SJSA1 (cell line): Measurements from ENCODE around the gene ACSM6. TPM values are rescaled to one million over a fixed set of nuclear protein-coding genes. Genes with fewer than 3 reads are reported as not detected.

Source experiments
- DNase-seq, 2 experiments: peaks; one replicate each; pipeline ENCODE4 v3.0.0-alpha.2; 2015 to 2020; ENCODE audit warnings: low spot score in 2 of 2, low read depth in 1 of 2
- H3K27ac ChIP-seq: fragments of 250-450 bp; sonication (Bioruptor Pico); 2 replicates; pipeline ENCODE4 v1.5.1; 2020; ENCODE audit warnings: mild to moderate bottlenecking, moderate library complexity
- H3K27me3 ChIP-seq: fragments of 250-450 bp; sonication (Bioruptor Pico); replicated peaks from 2 replicates; pipeline ENCODE4 v1.5.1; 2020; ENCODE audit warnings: mild to moderate bottlenecking, moderate library complexity
- H3K36me3 ChIP-seq: fragments of 250-450 bp; sonication (Bioruptor Pico); 2 replicates; pipeline ENCODE4 v1.5.1; 2020; ENCODE audit warnings: mild to moderate bottlenecking
- H3K4me1 ChIP-seq: fragments of 250-450 bp; sonication (Bioruptor Pico); replicated peaks from 2 replicates; pipeline ENCODE4 v1.6.1; 2021; ENCODE audit warnings: mild to moderate bottlenecking
- H3K4me3 ChIP-seq: fragments of 250-450 bp; sonication (Bioruptor Pico); 2 replicates; pipeline ENCODE4 v1.5.1; 2020; ENCODE audit warnings: mild to moderate bottlenecking
- H3K9me3 ChIP-seq: fragments of 250-450 bp; sonication (Bioruptor Pico); replicated peaks from 2 replicates; pipeline ENCODE4 v1.5.1; 2020; ENCODE audit warnings: mild to moderate bottlenecking
- total RNA-seq: library from RNA; depleted of rRNA; stranded (reverse); fragments of >200 nt; shearing (Covaris generic); gene quantifications from 2 replicates; pipeline ENCODE4 v1.2.3, GENCODE V29; 2014

ACSM6 gene
- total RNA-seq, 1 experiment from 2014 or later: not detected

GRCh38 chr10:95260909-95261552 is 67.0 kb downstream of the ACSM6 start:
- Histone ChIP-seq H3K9me3 (no peaks in the 10 kb centered on the region), H3K27ac (peak overlapping the region; percentile 99), H3K4me1 (peaks cover 27% of the 10 kb centered on the region), H3K27me3 (no peaks in the 10 kb centered on the region), H3K4me3 (no peak overlapping the region), H3K36me3 (peaks cover 78% of the 10 kb centered on the region)
- DNase-seq: peak; percentile 41 to 79

DNA sequence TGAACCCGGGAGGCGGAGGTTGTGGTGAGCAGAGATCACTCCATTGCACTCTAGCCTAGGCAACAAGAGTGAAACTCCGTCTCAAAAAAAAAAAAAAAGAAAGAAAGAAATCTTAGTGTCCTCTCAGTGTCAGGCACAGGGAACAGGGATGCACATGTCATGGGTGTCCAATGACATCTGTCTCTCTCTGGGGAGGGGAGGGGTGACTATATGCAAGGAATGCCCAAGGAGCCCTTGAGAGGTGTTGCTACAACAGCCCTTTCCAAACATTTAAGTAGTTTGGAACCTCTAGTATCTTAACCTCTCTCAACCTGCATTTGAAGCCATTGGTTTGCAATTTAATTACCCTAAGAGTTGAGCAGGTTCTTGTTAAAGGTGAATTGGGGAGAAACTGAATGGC is 67.9 kb downstream of the ACSM6 start:
- no peaks in the 10 kb centered on the region for H3K9me3 ChIP-seq
- H3K27me3 ChIP-seq: no peaks in the 10 kb centered on the region
- H3K36me3 ChIP-seq: peaks cover 80% of the 10 kb centered on the region
- DNase-seq: no peak
- peak overlapping the region; percentile 99 for H3K27ac ChIP-seq
- peaks cover 34% of the 10 kb centered on the region for H3K4me1 ChIP-seq
- no peak overlapping the region for H3K4me3 ChIP-seq

DNA sequence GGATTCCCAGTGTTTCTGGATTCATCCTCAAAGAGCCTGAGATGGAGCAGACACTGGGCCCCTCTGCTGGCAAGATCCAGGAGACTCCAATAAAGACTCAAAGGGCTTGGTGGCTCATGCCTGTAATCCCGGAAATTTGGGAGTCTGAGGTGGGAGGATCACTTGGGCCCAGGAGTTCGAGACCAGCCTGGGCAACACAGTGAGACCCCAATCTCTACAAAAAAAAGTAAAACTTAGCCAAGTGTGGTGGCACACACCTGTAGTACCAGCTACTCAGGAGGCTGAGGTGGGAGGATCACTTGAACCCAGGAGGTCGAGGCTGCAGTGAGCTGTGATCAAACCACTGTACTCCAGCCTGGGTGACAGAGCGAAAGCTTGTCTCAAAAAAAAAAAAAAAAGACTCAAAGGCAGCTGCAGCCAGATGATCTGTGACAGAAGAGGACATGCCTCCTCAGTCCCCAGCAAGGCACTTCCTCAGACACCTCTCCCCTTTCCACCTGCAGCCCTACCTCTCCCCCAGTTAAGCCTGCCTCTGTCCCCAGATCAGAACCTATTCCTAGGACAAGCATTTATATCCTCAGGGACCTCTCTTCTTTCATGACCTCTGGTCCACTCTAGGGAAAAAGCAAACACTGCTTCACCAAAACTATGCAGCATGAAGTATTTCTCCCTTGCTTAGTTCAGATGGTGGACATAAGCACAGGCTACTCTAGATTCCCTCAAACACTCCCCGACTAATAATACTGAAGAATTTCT is 68.9 kb downstream of the ACSM6 start:
- H3K4me3 ChIP-seq: no peak overlapping the region
- no peak overlapping the region for H3K27ac ChIP-seq
- peaks cover 35% of the 10 kb centered on the region for H3K4me1 ChIP-seq
- peaks cover 80% of the 10 kb centered on the region for H3K36me3 ChIP-seq
- DNase-seq: peak in 1 of 2 experiments; percentile 15
- H3K27me3 ChIP-seq: no peaks in the 10 kb centered on the region
- H3K9me3 ChIP-seq: no peaks in the 10 kb centered on the region

DNA sequence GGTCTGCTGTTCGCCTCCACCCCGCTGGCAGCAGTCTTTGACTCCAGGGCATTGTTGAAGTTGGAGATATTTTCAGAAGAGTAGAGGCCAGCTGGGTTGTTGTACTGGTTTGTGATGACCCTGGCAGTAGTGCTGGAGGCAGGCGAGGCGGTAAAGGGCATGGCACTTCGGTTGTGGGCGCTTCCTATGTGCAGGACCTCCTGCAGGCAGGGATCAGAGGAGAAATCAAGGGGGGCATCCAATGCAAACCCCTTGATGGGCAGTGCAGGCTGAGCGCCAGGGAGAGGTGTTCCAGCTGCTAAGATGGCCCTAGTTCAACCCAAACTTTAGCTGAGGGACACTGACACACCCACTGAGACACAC is 69.8 kb downstream of the ACSM6 start:
- peak in 1 of 2 experiments; percentile 36 for DNase-seq
- H3K4me3 ChIP-seq: no peak overlapping the region
- peaks cover 35% of the 10 kb centered on the region for H3K4me1 ChIP-seq
- H3K9me3 ChIP-seq: no peaks in the 10 kb centered on the region
- H3K36me3 ChIP-seq: peaks cover 80% of the 10 kb centered on the region
- no peaks in the 10 kb centered on the region for H3K27me3 ChIP-seq
- no peak overlapping the region for H3K27ac ChIP-seq

DNA sequence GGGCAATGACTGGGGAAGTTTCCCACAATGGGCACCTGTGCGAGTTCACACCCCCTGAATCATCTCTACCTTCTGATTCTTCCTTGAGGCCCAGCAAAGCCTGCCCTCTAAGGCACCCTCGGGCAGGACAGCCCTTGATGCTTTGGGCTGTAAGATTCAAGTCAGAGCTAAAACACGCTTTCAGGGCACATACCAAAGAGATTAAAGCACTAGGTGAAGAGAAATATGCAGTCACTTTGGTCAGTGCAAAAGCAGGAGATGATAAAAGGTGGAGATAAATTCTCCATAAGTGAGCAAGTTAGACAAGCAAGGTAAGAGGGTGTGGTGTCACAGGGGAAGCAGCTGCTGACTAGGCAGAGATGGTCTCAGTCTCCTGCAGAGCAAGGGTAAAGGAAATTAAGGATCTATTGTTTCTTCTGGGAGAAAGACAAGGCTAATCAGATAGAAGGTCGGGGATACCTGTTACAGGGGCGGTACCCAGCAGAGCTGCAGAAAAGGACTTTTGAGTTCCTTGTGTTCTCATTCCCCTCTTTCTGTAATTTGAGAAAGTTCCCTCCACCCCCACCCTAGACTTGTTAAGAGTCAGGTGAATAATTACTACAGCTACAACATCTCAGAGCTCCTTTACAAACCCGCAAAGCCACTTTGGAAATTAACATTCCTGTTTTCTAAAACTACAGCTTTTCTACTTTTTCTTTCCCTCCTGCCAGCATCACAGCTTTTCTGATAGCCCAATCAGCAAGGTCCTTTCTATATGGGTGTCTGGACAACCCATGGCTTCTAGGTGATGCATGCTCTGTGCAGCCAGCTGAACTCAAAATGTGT is 70.4 kb downstream of the ACSM6 start:
- H3K9me3 ChIP-seq: no peaks in the 10 kb centered on the region
- no peak overlapping the region for H3K4me3 ChIP-seq
- no peak for DNase-seq
- no peak overlapping the region for H3K27ac ChIP-seq
- peaks cover 35% of the 10 kb centered on the region for H3K4me1 ChIP-seq
- no peaks in the 10 kb centered on the region for H3K27me3 ChIP-seq
- peaks cover 79% of the 10 kb centered on the region for H3K36me3 ChIP-seq

- Histone ChIP-seq H3K36me3 (peaks cover 79% of the 10 kb centered on the region), H3K27me3 (no peaks in the 10 kb centered on the region), H3K9me3 (no peaks in the 10 kb centered on the region), H3K4me1 (peaks cover 26% of the 10 kb centered on the region), H3K27ac (no peak overlapping the region), H3K4me3 (no peak overlapping the region)
- peak in 1 of 2 experiments; percentile 17 for DNase-seq
Measured at GRCh38 chr10:95265572-95265971, 71.5 kb downstream of the ACSM6 start.

DNA sequence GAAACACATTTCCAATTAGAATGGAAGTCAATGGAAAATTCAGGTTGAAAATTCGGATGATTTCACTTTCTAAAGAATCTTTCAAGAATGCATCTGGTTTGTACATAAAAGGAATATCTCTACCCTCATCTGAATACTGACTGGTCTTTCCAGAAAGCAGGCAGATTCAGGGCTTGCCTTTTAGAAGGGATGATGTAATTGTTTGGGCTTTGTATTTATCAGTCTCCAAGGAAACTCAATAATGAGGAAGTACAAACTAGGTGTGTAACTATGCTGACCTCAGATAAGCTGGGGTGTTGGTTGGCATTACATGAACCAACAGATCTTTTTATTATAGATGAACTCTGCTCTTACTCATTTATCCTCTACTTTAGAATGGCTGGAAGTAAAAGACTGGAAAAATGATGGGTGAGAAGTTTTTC is 72.6 kb downstream of the ACSM6 start:
- H3K9me3 ChIP-seq: no peaks in the 10 kb centered on the region
- peak overlapping the region; percentile 85 for H3K27ac ChIP-seq
- DNase-seq: peak; percentile 40 to 71
- peaks cover 84% of the 10 kb centered on the region for H3K36me3 ChIP-seq
- H3K4me1 ChIP-seq: peaks cover 14% of the 10 kb centered on the region
- H3K4me3 ChIP-seq: no peak overlapping the region
- no peaks in the 10 kb centered on the region for H3K27me3 ChIP-seq

- peaks cover 9% of the 10 kb centered on the region for H3K4me1 ChIP-seq
- H3K36me3 ChIP-seq: peaks cover 81% of the 10 kb centered on the region
- DNase-seq: no peak
- no peak overlapping the region for H3K4me3 ChIP-seq
- peak overlapping the region; percentile 85 for H3K27ac ChIP-seq
- no peaks in the 10 kb centered on the region for H3K27me3 ChIP-seq
- H3K9me3 ChIP-seq: no peaks in the 10 kb centered on the region
Measured at GRCh38 chr10:95267251-95267650, 73.2 kb downstream of the ACSM6 start.

DNA sequence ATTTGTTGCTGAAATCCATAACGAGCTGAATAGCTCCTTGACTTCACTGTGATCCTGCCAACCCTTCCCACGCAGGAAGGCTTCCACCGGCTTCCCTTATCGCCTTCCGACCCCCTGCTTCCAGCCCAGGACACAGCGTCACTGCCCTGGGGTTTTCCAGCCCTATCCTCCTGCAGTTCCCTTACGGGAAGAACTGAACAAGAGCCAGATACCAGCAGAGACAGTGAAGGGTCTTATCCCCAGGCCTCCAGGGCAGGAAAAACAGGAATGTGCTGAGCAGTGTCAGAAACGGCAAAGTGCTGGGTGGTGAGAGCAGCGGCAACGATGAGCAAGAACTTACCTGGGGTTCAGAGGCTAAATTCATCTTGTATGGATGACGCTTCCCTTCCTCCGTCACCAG is 74.4 kb downstream of the ACSM6 start:
- H3K9me3 ChIP-seq: no peaks in the 10 kb centered on the region
- peaks cover 73% of the 10 kb centered on the region for H3K36me3 ChIP-seq
- H3K4me1 ChIP-seq: peaks cover 17% of the 10 kb centered on the region
- H3K27ac ChIP-seq: no peak overlapping the region
- H3K4me3 ChIP-seq: no peak overlapping the region
- no peaks in the 10 kb centered on the region for H3K27me3 ChIP-seq
- DNase-seq: peak in 1 of 2 experiments; percentile 23

- Histone ChIP-seq H3K36me3 (peaks cover 32% of the 10 kb centered on the region), H3K27ac (peak overlapping the region; percentile 64), H3K4me1 (peaks cover 43% of the 10 kb centered on the region), H3K4me3 (no peak overlapping the region), H3K9me3 (no peaks in the 10 kb centered on the region), H3K27me3 (no peaks in the 10 kb centered on the region)
- DNase-seq: peak; percentile 84 to 89
Measured at GRCh38 chr10:95273393-95274312, 79.6 kb downstream of the ACSM6 start.

DNA sequence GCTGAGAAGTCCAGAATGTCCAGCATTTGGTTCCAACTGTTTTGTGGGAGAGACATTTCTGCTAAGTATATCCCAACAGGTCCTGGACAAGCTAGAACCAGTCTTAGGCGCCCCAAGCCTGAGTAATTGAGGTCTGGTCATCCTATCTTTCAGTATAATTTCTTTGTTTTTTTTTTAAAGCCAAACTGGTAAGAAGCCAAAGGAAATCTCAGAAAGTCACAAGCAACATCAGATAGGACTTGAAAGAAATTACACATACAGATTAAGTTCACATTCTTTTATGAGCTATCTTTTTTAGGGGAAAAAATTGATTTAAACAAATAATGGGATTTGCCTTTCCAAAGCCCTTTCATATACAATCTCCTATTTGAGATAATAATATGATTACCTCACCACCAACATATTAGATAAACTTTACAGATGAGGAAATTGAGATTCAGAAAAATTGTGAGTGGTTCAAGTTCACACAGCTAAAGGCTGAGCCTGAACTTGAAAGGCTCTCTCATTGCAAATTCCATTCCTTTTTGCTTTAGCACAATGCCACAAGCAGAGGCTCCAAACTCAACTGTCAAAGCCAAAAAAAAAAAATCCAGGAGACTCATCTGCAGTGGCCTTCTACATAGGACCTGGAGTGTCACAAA is 81.8 kb downstream of the ACSM6 start:
- peaks cover 65% of the 10 kb centered on the region for H3K4me1 ChIP-seq
- peaks cover 16% of the 10 kb centered on the region for H3K36me3 ChIP-seq
- H3K4me3 ChIP-seq: no peak overlapping the region
- no peaks in the 10 kb centered on the region for H3K9me3 ChIP-seq
- no peak overlapping the region for H3K27ac ChIP-seq
- no peak for DNase-seq
- no peaks in the 10 kb centered on the region for H3K27me3 ChIP-seq

DNA sequence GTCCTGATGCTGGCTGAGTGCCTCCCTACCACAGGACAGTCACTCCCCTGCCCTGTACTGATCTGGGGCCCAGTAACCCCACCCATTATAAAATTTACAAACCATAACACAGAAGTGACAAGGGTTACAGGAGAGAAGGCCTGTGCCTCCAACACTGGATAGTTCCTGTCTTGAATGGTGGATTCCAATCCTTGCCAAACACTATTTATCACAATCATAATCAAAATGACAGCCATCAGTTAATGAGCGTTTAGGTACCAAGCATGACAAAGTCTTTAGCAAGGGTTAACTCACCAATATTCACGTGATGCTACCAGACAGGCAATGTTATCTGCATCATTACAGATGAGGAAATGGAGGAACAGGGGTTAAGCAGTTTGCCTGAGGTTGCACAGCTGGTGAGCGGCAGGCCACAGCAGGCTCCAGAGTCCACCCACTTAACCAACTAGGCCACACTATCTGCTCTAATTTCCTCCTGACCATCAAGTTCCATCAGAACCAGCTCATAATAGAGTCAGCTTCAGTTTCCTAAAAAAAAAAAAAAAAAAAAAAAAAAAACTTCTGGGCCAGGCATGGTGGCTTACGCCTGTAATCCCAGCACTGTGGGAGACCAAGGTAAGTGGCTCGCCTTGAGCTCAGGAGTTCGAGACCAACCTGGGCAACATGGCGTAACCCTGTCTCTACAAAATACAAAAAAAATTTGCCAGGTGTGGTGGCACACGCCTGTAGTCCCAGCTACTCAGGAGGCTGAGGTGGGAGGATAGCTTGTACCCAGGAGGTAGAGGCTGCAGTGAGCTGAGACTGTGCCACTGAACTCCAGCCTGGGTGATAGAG is 82.5 kb downstream of the ACSM6 start:
- Histone ChIP-seq H3K27me3 (no peaks in the 10 kb centered on the region), H3K36me3 (peaks cover 10% of the 10 kb centered on the region; the same call in 1 of the 2 replicates), H3K4me3 (no peak overlapping the region), H3K4me1 (peaks cover 66% of the 10 kb centered on the region), H3K9me3 (no peaks in the 10 kb centered on the region), H3K27ac (no peak overlapping the region)
- DNase-seq: peak in 1 of 2 experiments; percentile 17
